GM23338 (cell line): ENCODE data around the gene PTGS1.

Experiments
- CREB1 ChIP-seq: fragments of 250-450 bp; sonication (Bioruptor Pico); IDR thresholded peaks from 2 replicates; pipeline ENCODE4 v1.5.0; 2020; ENCODE audit warnings: low read depth, mild to moderate bottlenecking, moderate library complexity
- EZH2 ChIP-seq: fragments of 200-600 bp; sonication (generic); IDR thresholded peaks from one replicate; pipeline ENCODE4 v1.8.0; 2017; ENCODE audit warnings: antibody characterized with exemption, mild to moderate bottlenecking, low read depth; ENCODE audit not compliant: unreplicated experiment
- EZH2phosphoT487 ChIP-seq: fragments of 200-600 bp; sonication (generic); IDR thresholded peaks from one replicate; pipeline ENCODE4 v1.8.1; 2018; ENCODE audit warnings: antibody characterized with exemption; ENCODE audit not compliant: unreplicated experiment
- JUNB ChIP-seq: IDR thresholded peaks from one replicate; pipeline ENCODE4 v1.6.1; 2016; ENCODE audit warnings: antibody characterized with exemption; ENCODE audit not compliant: unreplicated experiment
- NANOG ChIP-seq: IDR thresholded peaks from 2 replicates; pipeline ENCODE4 v1.6.1; 2016; ENCODE audit warnings: antibody characterized with exemption, borderline replicate concordance
- POLR2AphosphoS5 ChIP-seq: IDR thresholded peaks from 2 replicates; pipeline ENCODE4 v1.6.1; 2016; ENCODE audit warnings: antibody characterized with exemption, low read depth
- TF ChIP-seq, protein P1 (sequence below), 2 experiments: fragments of 200-600 bp in 1 of 2; sonication (generic) in 1 of 2; conservative IDR thresholded peaks; 2 replicates each; pipeline versions ENCODE4 v1.5.1 to v1.6.1; 2016 to 2017; ENCODE audit warnings: antibody characterized with exemption in 2 of 2, low read depth in 2 of 2, mild to moderate bottlenecking in 2 of 2, moderate library complexity in 1 of 2
- TF ChIP-seq, protein P2 (sequence below): IDR thresholded peaks from one replicate; pipeline ENCODE4 v1.6.1; 2018; ENCODE audit warnings: antibody characterized with exemption; ENCODE audit not compliant: unreplicated experiment

- TF ChIP-seq, protein P1, sequence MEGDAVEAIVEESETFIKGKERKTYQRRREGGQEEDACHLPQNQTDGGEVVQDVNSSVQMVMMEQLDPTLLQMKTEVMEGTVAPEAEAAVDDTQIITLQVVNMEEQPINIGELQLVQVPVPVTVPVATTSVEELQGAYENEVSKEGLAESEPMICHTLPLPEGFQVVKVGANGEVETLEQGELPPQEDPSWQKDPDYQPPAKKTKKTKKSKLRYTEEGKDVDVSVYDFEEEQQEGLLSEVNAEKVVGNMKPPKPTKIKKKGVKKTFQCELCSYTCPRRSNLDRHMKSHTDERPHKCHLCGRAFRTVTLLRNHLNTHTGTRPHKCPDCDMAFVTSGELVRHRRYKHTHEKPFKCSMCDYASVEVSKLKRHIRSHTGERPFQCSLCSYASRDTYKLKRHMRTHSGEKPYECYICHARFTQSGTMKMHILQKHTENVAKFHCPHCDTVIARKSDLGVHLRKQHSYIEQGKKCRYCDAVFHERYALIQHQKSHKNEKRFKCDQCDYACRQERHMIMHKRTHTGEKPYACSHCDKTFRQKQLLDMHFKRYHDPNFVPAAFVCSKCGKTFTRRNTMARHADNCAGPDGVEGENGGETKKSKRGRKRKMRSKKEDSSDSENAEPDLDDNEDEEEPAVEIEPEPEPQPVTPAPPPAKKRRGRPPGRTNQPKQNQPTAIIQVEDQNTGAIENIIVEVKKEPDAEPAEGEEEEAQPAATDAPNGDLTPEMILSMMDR (conservative IDR thresholded peaks at IDR 0.05; ENCODE audit: low read depth in 2 of 2), result no peak
- TF ChIP-seq EZH2phosphoT487 (no peak), POLR2AphosphoS5 (no peak), EZH2 (no peak), CREB1 (CRISPR knock-in tag) (no peak), JUNB (no peak), NANOG (no peak)
- TF ChIP-seq, protein P2, sequence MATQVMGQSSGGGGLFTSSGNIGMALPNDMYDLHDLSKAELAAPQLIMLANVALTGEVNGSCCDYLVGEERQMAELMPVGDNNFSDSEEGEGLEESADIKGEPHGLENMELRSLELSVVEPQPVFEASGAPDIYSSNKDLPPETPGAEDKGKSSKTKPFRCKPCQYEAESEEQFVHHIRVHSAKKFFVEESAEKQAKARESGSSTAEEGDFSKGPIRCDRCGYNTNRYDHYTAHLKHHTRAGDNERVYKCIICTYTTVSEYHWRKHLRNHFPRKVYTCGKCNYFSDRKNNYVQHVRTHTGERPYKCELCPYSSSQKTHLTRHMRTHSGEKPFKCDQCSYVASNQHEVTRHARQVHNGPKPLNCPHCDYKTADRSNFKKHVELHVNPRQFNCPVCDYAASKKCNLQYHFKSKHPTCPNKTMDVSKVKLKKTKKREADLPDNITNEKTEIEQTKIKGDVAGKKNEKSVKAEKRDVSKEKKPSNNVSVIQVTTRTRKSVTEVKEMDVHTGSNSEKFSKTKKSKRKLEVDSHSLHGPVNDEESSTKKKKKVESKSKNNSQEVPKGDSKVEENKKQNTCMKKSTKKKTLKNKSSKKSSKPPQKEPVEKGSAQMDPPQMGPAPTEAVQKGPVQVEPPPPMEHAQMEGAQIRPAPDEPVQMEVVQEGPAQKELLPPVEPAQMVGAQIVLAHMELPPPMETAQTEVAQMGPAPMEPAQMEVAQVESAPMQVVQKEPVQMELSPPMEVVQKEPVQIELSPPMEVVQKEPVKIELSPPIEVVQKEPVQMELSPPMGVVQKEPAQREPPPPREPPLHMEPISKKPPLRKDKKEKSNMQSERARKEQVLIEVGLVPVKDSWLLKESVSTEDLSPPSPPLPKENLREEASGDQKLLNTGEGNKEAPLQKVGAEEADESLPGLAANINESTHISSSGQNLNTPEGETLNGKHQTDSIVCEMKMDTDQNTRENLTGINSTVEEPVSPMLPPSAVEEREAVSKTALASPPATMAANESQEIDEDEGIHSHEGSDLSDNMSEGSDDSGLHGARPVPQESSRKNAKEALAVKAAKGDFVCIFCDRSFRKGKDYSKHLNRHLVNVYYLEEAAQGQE, result no peak
These were observed 33.3 kb upstream of the PTGS1 start for GRCh38 chr9:122337556-122337929.
